ENCODE data around the gene DNM3.
A peak's percentile ranks its signal among the peaks of the same experiment; 100 is the strongest.

DNM3 gene

GRCh38 chr1:171931752-171932151, 90.5 kb downstream of the DNM3 start:
- no peak for DNase-seq

DNA sequence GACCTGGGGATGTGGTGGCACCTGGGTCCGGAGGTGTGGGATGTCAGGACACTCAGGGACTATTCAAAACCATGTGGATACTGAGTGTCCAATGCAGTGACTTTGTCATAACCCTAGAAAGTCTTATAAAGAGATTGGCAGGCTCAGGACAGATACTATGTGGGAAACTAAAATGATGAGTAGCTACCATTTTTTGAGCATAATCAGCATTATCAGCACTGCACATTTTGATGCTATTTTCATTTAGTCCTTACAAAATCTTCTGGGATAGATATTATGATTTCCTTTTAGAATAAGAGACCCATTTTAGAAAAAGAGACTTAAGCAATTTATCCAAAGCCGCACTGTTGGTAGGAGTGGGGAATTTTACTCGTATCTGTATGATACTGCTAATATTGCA, 93.4 kb downstream of the DNM3 start:
- DNase-seq = no peak

DNA sequence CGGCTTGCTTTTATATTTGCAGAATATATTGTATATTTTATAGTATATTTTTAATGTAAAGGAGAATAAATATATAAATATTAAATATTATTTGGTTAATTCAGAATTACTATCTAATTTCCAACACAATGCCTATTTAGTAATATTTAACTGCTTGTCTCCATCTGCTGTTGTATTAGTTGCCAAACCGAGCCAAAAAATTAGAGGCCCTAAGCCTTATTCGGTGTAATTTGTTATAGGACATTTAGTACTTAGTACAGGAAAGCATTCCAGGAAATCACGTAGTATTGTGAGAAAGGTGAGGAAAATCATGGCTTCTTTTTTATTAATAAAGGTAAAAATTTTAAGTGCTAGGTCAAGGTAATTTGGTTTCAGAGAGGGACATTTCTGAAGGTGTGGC, 93.8 kb downstream of the DNM3 start:
- no peak for DNase-seq

DNA sequence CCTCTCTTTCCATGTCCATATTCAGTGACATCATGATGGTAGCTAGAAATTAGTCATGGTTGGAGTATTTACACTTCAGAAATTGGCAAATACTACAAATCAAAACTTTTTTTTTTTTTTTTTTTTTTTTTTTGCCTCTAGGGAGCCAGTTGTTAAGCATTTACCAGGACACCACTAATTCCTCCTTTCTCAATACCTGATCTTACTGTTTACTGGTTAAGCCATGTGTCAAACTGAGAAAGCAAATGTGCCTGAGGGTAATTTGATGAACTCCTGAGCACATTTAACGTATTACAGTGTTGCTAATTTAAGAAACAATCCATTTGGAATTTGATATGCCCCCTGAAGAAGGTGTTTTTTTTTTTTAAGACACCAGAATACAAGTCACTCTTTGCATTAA, 94.4 kb downstream of the DNM3 start:
- DNase-seq = no peak

GRCh38 chr1:171937938-171938337, 96.6 kb downstream of the DNM3 start:
- no peak for DNase-seq

GRCh38 chr1:171939740-171940139, 98.4 kb downstream of the DNM3 start:
- no peak for DNase-seq

DNA sequence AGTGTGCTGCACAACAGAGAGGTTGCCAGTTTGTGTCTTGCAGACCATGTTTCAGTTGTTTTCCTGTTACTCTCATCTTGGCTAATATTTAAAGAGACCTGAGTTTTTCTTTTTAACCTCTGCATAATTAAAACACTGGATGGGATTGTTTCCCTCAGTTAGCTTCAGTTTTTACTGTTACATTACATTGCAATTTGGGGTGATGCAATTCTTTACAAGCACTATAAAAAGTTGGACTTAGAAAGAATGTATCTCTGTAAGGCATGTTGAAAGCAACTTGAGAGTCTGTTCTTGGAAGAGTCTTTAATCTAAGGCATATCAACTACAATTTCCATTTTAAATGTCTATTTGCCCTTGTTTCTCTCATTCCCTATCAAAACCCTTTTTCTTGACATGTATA, 99.1 kb downstream of the DNM3 start:
- DNase-seq = peak; percentile 13

DNA sequence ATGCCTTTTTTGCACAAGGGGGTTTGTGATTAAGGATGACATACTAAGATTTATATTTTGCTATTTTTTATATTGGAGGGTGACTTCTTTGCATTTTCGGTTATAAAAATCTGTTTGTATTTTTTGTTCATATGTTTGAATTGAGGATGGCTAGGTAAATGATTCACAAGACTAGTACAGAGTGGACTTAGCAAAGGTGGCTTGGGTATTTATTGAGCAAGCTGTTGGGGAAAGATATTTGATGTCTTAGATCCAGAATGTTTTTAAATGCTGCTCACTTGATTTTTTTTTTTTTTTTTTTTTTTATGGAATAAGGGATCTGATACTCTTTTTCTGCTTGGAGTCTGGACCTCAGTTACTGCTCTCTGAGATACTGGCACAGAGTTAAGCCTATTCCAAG, 100.6 kb downstream of the DNM3 start:
- no peak for DNase-seq

DNA sequence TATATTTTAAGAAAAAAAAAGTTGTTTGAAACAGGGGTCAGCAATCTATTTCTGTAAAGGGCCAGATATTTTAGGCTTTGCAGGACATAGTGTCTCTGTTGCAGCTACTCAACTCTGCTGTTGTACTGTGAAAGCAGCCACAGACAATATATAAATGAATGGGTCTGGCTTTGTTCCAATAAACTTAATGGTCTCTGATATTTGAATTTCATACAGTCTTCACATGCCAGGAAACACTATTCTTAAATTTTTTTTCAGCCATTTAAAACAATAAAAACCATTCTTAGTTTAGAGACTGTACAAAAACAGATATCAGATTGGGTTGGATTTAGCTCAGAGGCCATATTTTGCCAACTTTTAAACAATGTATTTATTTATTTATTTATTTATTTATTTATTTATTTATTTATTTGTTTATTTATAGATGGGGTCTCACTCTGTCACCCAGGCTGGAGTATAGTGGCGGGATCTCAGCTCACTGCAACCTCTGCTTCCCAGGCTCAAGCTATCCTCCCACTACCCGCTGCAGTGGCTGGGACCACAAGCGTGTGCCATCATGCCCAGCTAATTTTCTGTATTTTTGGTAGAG, 102.8 kb downstream of the DNM3 start:
- no peak for DNase-seq

- DNase-seq = peak; percentile 5
Observed at GRCh38 chr1:171948511-171948910, 107.2 kb downstream of the DNM3 start.

- DNase-seq = no peak
Observed at GRCh38 chr1:171949316-171949715, 108.0 kb downstream of the DNM3 start.

DNA sequence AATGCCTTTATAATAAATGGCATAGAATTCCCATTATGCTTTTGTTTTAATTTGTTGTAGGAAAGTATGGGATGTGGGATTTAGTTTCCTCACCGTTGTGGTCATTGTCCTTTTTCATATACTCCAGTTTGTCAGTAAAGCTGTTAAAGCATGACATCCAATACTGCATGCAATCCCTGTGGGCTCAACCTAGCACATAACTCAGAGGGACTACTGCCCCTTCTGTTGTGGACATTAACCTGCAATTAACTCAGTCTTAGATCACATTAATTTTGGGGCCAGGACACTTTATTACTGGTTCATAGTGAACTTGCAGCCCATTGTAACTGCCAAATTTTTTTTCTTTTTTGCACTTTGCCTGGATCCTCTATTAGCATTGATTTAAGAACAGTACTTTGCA, 112.5 kb downstream of the DNM3 start:
- no peak for DNase-seq

DNA sequence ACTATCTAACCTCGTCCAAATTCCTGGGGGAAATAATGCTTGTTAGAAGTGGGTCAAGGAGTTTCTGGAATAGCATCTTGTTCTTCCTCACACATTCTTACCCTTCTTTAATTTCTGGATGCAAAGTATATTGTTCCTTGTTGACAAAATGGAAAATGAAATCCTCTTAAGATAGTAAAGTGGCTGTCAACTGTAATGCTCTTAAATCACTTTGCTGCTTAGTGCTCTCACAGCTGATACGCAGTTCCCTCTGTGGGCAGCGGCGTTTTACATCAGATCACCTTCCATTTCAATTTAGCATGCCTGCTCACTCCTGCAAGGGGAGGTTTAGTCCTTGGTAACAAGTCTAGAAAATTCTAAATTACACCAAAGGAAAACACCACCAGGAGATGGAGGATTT, 113.1 kb downstream of the DNM3 start:
- no peak for DNase-seq

DNA sequence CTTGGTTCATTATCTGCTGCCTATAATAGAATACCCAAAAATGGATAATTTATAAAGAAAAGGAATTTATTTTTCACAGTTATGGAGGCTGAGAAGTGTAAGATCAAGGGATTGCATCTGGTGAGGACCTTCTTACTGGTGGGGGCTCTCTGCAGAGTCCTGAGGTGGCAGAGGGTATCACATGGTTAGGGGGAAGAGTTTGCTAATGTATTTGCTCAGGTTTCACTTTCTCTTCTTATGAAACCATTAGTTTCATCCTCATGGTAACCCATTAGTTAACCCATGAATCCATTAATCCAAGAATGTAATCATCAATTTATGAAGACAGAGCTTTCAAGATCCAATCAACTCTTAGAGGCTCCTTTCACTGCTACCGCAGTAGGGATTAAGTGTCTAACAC, 120.6 kb downstream of the DNM3 start:
- no peak for DNase-seq

- DNase-seq = no peak
Observed at GRCh38 chr1:171963762-171964161, 122.5 kb downstream of the DNM3 start.

- peak; percentile 57 for DNase-seq
Observed at GRCh38 chr1:171965777-171966176, 124.5 kb downstream of the DNM3 start.

- no peak for DNase-seq
Observed at GRCh38 chr1:171966426-171967220, 125.3 kb downstream of the DNM3 start.

DNA sequence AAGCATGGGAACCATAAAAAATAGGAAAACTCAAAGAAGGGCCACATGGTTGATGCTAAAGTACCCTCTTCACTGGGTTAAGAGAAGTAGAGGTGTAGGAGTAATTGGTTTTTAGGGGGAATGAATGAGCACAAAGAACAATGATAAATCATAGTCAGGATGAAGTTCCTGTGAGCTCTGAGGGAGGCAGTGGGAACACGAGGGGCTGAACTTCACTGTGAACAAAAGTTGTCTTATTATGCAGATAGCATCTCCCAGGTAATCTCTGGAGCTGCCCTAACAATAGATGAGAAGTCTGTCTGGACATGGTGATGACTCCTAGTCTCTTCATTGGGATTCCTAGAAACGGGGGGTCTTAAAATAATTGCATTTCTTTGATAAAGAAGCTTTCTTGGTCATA, 127.9 kb downstream of the DNM3 start:
- no peak for DNase-seq

DNA sequence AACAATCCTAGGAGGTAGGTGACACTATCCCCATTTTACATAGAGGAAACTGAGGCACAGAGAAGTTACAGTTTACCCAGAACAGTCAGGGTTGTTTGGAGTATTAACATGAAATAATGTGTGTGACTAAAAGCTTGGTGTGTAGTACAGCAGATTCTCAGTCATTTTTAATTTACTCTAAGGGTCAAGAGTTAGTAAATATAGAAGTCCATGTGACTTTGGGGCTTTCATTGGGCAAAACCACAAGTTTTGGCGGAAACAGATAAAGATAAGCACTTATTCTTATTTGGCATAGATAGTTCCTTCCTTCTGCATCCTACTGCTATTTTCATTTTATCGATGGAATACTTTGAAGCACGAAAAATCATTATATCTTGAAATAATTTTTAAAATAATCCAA, 128.5 kb downstream of the DNM3 start:
- DNase-seq = no peak

- DNase-seq = no peak
Observed at GRCh38 chr1:171972846-171973245, 131.5 kb downstream of the DNM3 start.

GRCh38 chr1:171973421-171973820, 132.1 kb downstream of the DNM3 start:
- no peak for DNase-seq

DNA sequence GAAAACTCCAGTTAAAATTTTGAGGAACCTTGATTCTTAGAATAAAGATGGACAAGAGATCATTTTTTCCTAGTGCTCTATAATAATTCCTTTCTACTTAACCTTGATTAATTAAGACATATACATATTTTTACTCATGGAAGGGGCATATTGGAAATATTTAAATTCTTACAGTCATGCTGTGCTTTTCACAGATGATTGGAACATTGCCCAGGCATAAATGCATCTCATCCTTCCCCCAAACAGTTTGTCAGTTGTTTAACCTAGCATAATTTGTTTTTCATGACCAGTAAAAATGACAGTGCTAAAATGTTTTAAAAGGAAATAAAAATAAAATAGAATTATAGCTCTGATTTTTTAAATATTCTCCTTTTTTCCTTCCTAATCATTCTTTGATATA, 140.0 kb downstream of the DNM3 start:
- no peak for DNase-seq

- peak; percentile 38 for DNase-seq
Observed at GRCh38 chr1:171983584-171983983, 142.3 kb downstream of the DNM3 start.

- no peak for DNase-seq
Observed at GRCh38 chr1:171984262-171984661, 143.0 kb downstream of the DNM3 start.
